Ishikawa (cell line): ENCODE results near the gene COPB2.
A peak's percentile ranks its signal among the peaks of the same experiment; 100 is the strongest.

ENCODE experiments used
- CEBPB ChIP-seq: IDR thresholded peaks from 2 replicates; pipeline ENCODE4 v1.6.1; 2012
- CREB1 ChIP-seq: IDR thresholded peaks from 2 replicates; pipeline ENCODE4 v1.6.1; 2012; ENCODE audit warnings: low read depth
- EGR1 ChIP-seq: IDR thresholded peaks from 2 replicates; pipeline ENCODE4 v1.6.1; 2012
- EP300 ChIP-seq: IDR thresholded peaks from 2 replicates; pipeline ENCODE4 v1.6.1; 2012; ENCODE audit warnings: borderline replicate concordance
- FOXM1 ChIP-seq: IDR thresholded peaks from 2 replicates; pipeline ENCODE4 v1.6.1; 2012; ENCODE audit warnings: low read depth, borderline replicate concordance
- NFIC ChIP-seq: IDR thresholded peaks from 2 replicates; pipeline ENCODE4 v1.6.1; 2012
- RAD21 ChIP-seq: IDR thresholded peaks from 2 replicates; pipeline ENCODE4 v1.6.1; 2012; ENCODE audit warnings: low read depth
- TAF1 ChIP-seq: IDR thresholded peaks from 2 replicates; pipeline ENCODE4 v1.6.1; 2012; ENCODE audit warnings: low read depth, mild to moderate bottlenecking
- TCF12 ChIP-seq: IDR thresholded peaks from 2 replicates; pipeline ENCODE4 v1.6.1; 2012; ENCODE audit warnings: low read depth
- TEAD4 ChIP-seq: IDR thresholded peaks from 2 replicates; pipeline ENCODE4 v1.6.1; 2012
- YY1 ChIP-seq: IDR thresholded peaks from 2 replicates; pipeline ENCODE4 v1.6.1; 2012; ENCODE audit warnings: low read depth
- ZBTB7A ChIP-seq: IDR thresholded peaks from 2 replicates; pipeline ENCODE4 v1.6.1; 2012; ENCODE audit warnings: low read depth
- TF ChIP-seq, protein P1 (sequence below): IDR thresholded peaks from 2 replicates; pipeline ENCODE4 v1.6.1; 2012
- TF ChIP-seq, protein P2 (sequence below): IDR thresholded peaks from 2 replicates; pipeline ENCODE4 v1.6.1; 2012
- TF ChIP-seq, protein P3 (sequence below): IDR thresholded peaks from 2 replicates; pipeline ENCODE4 v1.6.1; 2012; ENCODE audit warnings: low read depth, mild to moderate bottlenecking

Gene COPB2

DNA sequence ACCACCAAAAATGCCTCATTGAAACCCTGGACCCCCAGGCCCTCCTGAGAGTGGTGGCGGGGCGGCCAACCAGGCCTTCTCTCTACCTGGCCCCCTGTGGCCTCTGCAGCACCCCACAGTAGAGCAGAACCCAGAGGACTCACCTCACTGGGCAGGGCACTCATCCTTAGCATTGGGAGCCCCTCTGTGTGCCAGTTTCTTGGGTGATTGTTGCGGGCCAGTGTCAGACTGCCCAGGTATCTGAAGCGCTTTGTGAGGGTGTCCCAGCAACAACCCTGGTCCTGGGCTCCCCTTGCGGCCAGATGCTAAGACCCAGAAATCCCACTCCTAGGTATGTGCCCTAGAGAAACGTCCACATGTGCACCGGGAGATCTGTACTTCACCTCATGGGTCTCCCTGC, 66.3 kb downstream of the COPB2 start:
- no peak for TF ChIP-seq TAF1
- no peak for TF ChIP-seq FOXM1
- TF ChIP-seq, protein P1, sequence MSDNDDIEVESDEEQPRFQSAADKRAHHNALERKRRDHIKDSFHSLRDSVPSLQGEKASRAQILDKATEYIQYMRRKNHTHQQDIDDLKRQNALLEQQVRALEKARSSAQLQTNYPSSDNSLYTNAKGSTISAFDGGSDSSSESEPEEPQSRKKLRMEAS: no peak
- TF ChIP-seq YY1: no peak
- TF ChIP-seq RAD21: no peak

DNA sequence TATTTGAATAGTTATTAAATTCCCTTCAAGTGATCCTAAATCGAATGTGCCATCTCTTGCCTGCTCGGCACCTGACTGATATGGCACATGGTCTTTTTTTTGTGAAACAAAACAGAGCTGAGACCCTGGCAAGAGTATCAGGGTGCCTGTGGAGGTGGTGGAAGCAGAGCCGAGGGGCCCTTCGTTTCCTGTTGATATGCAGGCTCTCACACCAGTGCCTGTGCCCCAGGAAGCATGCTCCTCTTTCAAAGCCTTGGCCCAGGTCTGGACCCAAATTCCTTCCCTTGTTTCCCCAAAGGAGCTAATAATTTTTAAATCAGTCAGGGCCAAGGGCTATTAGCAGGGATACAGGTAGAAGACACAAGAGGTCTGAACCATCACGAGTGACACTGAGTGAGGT, 67.1 kb downstream of the COPB2 start:
- TF ChIP-seq TEAD4: no peak
- no peak for TF ChIP-seq TAF1
- no peak for TF ChIP-seq FOXM1
- no peak for TF ChIP-seq ZBTB7A
- no peak for TF ChIP-seq RAD21
- no peak for TF ChIP-seq EGR1
- TF ChIP-seq, protein P2, sequence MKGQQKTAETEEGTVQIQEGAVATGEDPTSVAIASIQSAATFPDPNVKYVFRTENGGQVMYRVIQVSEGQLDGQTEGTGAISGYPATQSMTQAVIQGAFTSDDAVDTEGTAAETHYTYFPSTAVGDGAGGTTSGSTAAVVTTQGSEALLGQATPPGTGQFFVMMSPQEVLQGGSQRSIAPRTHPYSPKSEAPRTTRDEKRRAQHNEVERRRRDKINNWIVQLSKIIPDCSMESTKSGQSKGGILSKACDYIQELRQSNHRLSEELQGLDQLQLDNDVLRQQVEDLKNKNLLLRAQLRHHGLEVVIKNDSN: no peak
- no peak for TF ChIP-seq CREB1

DNA sequence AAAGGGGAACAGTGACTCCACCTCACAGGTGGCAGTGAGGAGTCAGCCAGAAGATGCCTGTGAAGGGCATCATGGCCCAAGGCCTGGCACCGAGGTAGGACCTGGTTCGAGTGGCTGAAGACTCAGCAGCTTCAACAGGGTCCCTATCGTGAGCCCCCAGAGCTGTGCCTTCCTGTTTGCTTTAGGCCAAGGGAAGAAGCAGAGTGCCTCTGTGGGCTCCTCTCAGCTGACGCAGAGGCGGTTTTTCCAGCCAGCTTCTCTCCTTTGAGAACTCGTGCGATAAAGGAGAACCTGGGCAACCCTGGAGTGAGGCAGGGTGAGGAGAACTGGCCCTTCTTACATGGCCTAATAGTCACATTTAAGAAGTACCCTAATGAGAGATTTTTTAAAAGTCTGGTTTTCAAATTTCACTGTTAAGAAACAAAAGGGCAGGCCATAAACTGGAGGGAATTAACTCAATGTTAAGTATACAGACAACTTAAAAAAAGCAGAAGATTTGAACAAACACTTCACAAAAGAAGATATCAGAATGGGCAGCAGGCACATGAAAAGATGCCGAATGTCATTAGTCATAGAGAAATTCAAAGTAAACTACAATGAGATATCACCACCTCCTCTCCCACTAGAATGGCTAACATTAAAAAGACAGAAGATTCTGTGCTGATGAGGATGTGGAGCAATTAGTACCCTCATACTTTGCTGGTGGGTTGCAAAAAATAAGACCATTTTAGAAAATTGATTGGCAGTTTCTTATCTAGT, 68.7 kb downstream of the COPB2 start:
- TF ChIP-seq RAD21 (no peak), EGR1 (no peak), YY1 (no peak), TEAD4 (no peak), TAF1 (no peak), FOXM1 (no peak), CREB1 (no peak), TCF12 (no peak), ZBTB7A (no peak), NFIC (no peak), CEBPB (no peak), EP300 (no peak)
- TF ChIP-seq, protein P3, sequence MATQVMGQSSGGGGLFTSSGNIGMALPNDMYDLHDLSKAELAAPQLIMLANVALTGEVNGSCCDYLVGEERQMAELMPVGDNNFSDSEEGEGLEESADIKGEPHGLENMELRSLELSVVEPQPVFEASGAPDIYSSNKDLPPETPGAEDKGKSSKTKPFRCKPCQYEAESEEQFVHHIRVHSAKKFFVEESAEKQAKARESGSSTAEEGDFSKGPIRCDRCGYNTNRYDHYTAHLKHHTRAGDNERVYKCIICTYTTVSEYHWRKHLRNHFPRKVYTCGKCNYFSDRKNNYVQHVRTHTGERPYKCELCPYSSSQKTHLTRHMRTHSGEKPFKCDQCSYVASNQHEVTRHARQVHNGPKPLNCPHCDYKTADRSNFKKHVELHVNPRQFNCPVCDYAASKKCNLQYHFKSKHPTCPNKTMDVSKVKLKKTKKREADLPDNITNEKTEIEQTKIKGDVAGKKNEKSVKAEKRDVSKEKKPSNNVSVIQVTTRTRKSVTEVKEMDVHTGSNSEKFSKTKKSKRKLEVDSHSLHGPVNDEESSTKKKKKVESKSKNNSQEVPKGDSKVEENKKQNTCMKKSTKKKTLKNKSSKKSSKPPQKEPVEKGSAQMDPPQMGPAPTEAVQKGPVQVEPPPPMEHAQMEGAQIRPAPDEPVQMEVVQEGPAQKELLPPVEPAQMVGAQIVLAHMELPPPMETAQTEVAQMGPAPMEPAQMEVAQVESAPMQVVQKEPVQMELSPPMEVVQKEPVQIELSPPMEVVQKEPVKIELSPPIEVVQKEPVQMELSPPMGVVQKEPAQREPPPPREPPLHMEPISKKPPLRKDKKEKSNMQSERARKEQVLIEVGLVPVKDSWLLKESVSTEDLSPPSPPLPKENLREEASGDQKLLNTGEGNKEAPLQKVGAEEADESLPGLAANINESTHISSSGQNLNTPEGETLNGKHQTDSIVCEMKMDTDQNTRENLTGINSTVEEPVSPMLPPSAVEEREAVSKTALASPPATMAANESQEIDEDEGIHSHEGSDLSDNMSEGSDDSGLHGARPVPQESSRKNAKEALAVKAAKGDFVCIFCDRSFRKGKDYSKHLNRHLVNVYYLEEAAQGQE: no peak
- TF ChIP-seq, protein P1: no peak
- TF ChIP-seq, protein P2: no peak

DNA sequence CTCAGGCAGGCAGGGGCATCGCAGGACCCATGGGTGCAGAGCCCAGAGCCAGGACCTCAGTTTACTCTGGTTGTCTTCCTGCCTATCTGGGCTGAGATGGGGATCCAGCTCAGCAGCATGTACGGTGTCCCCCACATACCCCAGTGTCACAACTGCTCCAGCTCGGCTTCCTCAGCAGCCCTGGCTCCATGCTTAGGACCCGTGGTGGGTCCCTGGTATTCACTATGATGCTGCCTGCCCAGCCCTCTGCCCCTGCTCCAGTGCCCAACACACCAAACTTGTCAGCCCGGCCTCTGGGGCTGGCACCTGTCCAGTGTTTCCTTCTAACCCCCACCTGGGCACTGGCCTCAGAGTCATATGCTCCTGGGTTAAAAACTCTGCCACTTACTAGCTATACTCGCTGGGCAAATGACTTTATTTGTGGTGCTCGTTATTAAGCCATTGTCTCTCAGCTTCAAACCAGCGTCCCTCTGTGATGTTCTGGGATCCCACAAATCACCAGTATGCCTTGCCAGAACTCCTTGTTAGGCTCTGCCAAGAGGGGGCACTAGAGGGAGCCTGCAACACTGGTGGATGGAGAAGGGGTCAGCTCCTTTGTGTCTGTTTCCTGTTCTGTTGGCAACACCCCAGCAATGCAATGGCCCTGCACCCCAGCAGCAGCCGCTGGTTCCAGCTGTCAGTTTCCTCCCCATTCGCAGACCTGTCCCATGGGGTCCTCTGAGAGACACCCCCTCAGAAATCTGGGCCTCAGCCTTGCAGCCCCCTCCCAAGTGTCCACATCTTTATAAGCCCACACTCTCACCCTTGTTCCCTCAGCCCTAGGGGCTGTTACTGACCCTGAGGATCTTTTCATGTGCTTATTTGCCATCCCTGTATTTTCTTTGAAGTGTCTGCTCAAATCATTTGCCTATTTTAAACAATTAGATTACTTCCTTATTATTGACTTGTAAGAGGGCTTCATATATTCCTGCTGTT, 69.7 kb downstream of the COPB2 start:
- peak; percentile 1; the same call in 1 of the 2 replicates for TF ChIP-seq RAD21
- TF ChIP-seq CREB1: no peak

DNA sequence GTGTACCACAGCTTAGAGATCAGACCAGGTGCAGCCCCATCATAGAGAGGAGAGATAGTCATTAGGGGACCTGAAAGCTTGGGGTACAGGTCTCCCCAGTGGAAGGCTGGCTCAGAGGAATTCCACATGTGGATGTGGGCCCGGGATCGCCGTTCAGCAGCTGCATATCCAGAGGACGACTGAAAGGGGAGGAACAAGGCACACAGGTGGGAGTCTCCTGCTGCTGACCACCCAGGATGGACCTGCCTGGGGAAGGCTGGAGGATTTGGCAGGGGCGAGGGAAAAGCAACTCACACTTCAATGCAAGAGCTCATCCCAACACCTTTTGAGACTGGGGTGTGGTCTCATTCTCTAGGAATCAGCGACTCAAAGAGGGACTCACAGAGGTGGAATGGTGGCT, 70.6 kb downstream of the COPB2 start:
- no peak for TF ChIP-seq TCF12
- TF ChIP-seq FOXM1: no peak
- TF ChIP-seq, protein P1: no peak
- TF ChIP-seq CEBPB: no peak
- TF ChIP-seq YY1: no peak
- TF ChIP-seq CREB1: no peak
- no peak for TF ChIP-seq EP300
- no peak for TF ChIP-seq TEAD4
- TF ChIP-seq, protein P3: no peak
- TF ChIP-seq NFIC: no peak
- no peak for TF ChIP-seq ZBTB7A
- no peak for TF ChIP-seq EGR1
- TF ChIP-seq TAF1: no peak
- no peak for TF ChIP-seq RAD21
- TF ChIP-seq, protein P2: no peak
